NK-92 treated with Interleukin-12 subunit alpha and Interleukin-12 subunit beta, amount 100 ng/mL, for 24 hours (cell line): Measurements from ENCODE around the gene BCL7B.
"Not testable (repeated sequence)": the region's sequence is repeated elsewhere in the genome, so short reads cannot be mapped to it uniquely, and the experiment has no call there.

Source experiments
- DNase-seq: peaks from one replicate; lab custom pipeline; 2025; lab: John Stamatoyannopoulos, UW

Gene BCL7B

GRCh38 chr7:73572767-73573186 lies 15.3 kb upstream of the BCL7B start:
- no peak for DNase-seq

- DNase-seq, result no peak
These were observed 13.5 kb upstream of the BCL7B start for GRCh38 chr7:73570977-73571376.

GRCh38 chr7:73570521-73570920 lies 13.0 kb upstream of the BCL7B start:
- no peak for DNase-seq

GRCh38 chr7:73569042-73569608 lies 11.6 kb upstream of the BCL7B start:
- DNase-seq, result no peak

- DNase-seq, result no peak
These were observed 10.6 kb upstream of the BCL7B start for GRCh38 chr7:73567846-73568685.

- no peak for DNase-seq
These were observed 9.7 kb upstream of the BCL7B start for GRCh38 chr7:73567140-73567539.

- DNase-seq, result not testable (repeated sequence)
These were observed 8.9 kb upstream of the BCL7B start for GRCh38 chr7:73566431-73566830.

- DNase-seq, result no peak
These were observed 8.3 kb upstream of the BCL7B start for GRCh38 chr7:73565675-73566340.

GRCh38 chr7:73560109-73560835 lies 2.8 kb upstream of the BCL7B start:
- no peak for DNase-seq

GRCh38 chr7:73557108-73557396 lies 438 bp downstream of the BCL7B start:
- peak; percentile 92 for DNase-seq

GRCh38 chr7:73556208-73557107 lies 1.0 kb downstream of the BCL7B start:
- DNase-seq, result no peak

- DNase-seq, result no peak
These were observed 2.0 kb downstream of the BCL7B start for GRCh38 chr7:73555411-73555982.

GRCh38 chr7:73550093-73550492 lies 7.4 kb downstream of the BCL7B start:
- not testable (repeated sequence) for DNase-seq

- DNase-seq, result no peak
These were observed 8.3 kb downstream of the BCL7B start for GRCh38 chr7:73549176-73549575.

- DNase-seq, result no peak
These were observed 9.6 kb downstream of the BCL7B start for GRCh38 chr7:73547841-73548240.

GRCh38 chr7:73544678-73545077 lies 12.8 kb downstream of the BCL7B start:
- DNase-seq, result no peak

GRCh38 chr7:73541722-73542121 lies 15.8 kb downstream of the BCL7B start:
- DNase-seq, result no peak

- DNase-seq, result no peak
These were observed 17.8 kb downstream of the BCL7B start for GRCh38 chr7:73539709-73540108.

GRCh38 chr7:73538510-73538909 lies 19.0 kb downstream of the BCL7B start:
- DNase-seq, result not testable (repeated sequence)

GRCh38 chr7:73537051-73537450 lies 20.4 kb downstream of the BCL7B start:
- no peak for DNase-seq

- DNase-seq, result no peak
These were observed 21.0 kb downstream of the BCL7B start for GRCh38 chr7:73536479-73536878.
